HCT116 (cell line): ENCODE measurements around the gene CRIP2. TPM values are rescaled to one million over a fixed set of nuclear protein-coding genes. Genes with fewer than 3 reads are reported as not detected.

Experiments used
- ATAC-seq: fragments of 200-7000 bp; cut with Tn5 transposase; 2 replicates; pipeline ENCODE4 v1.9.1; 2020; ENCODE audit warnings: mild to moderate bottlenecking, moderate library complexity
- BruUV-seq: library from RNA; stranded (reverse); fragments of 400-500 nt; replicated peaks from 2 replicates; lab custom pipeline; 2021; lab: Mats Ljungman, UMichigan
- CTCF ChIA-PET: fragments of 300-600 bp; sonication (Branson Sonifier 250); formaldehyde crosslinking; loops from one replicate; lab custom pipeline; 2021; ENCODE audit warnings: antibody characterized with exemption; lab: Charles Lee
- POLR2A ChIA-PET: fragments of 300-600, 350-600 bp; sonication (Branson Sonifier 250); formaldehyde crosslinking; loops from one replicate; lab custom pipeline; 2021; ENCODE audit warnings: antibody characterized with exemption; lab: Charles Lee
- RAD21 ChIA-PET, 2 experiments: fragments of 300-600 bp; sonication (Branson Sonifier 250); formaldehyde crosslinking; loops; one replicate each; lab custom pipeline; 2023; ENCODE audit warnings: low total read pairs in 2 of 2; ENCODE audit not compliant: uncharacterized antibody in 2 of 2, unreplicated experiment in 2 of 2, low non-redundant PET in 1 of 2; lab: Charles Lee
- DNase-seq: peaks from one replicate; pipeline ENCODE4 v3.0.0-alpha.2; 2010; ENCODE audit warnings: low read depth, low spot score
- H2AFZ ChIP-seq: fragments of 200-600 bp; shearing (Covaris generic), sonication (generic); 2 replicates; pipeline ENCODE4 v1.6.1; 2017; ENCODE audit warnings: low read depth, mixed run types, mixed read lengths, antibody characterized with exemption, low read length; ENCODE audit not compliant: poor library complexity, severe bottlenecking
- H3K27ac ChIP-seq: 2 replicates; pipeline ENCODE4 v1.5.1; 2012; ENCODE audit warnings: low read depth, low read length
- H3K27me3 ChIP-seq: fragments of 200-600 bp; sonication (generic); 2 replicates; pipeline ENCODE4 v1.6.1; 2016; ENCODE audit warnings: mixed run types, low read length, mixed read lengths; ENCODE audit not compliant: insufficient read depth
- H3K36me3 ChIP-seq, 2 experiments: fragments of 200-500 bp in 1 of 2; fragments of 200-600 bp in 1 of 2; sonication (Bioruptor generic) in 1 of 2; sonication (generic) in 1 of 2; 2 replicates each; pipeline versions ENCODE4 v1.5.1 to v1.6.1; 2014 to 2016; ENCODE audit warnings: low read length in 2 of 2, inconsistent platforms in 1 of 2, mixed read lengths in 1 of 2, mixed run types in 1 of 2; ENCODE audit not compliant: insufficient read depth in 2 of 2, control insufficient read depth in 1 of 2
- H3K4me1 ChIP-seq, 2 experiments: fragments of 200-600 bp in 1 of 2; sonication (generic) in 1 of 2; 2 replicates each; pipeline versions ENCODE4 v1.5.1 to v1.6.1; 2012 to 2017; ENCODE audit warnings: low read length in 2 of 2, inconsistent platforms in 1 of 2, mild to moderate bottlenecking in 1 of 2, mixed read lengths in 1 of 2, mixed run types in 1 of 2, moderate library complexity in 1 of 2; ENCODE audit not compliant: insufficient read depth in 2 of 2, control insufficient read depth in 1 of 2
- H3K4me2 ChIP-seq: fragments of 200-600 bp; sonication (generic); 2 replicates; pipeline ENCODE4 v1.6.1; 2017; ENCODE audit warnings: mixed run types, low read length, mixed read lengths
- H3K4me3 ChIP-seq, 2 experiments: fragments of 200-600 bp in 1 of 2; sonication (generic) in 1 of 2; replicated peaks in 1 of 2; 2 replicates each; pipeline ENCODE4 v1.5.1; 2011 to 2016; ENCODE audit warnings: low read length in 2 of 2, control low read depth in 1 of 2, low read depth in 1 of 2, mild to moderate bottlenecking in 1 of 2, mixed read lengths in 1 of 2, mixed run types in 1 of 2
- H3K79me2 ChIP-seq: fragments of 200-600 bp; sonication (generic); 2 replicates; pipeline ENCODE4 v1.6.1; 2017; ENCODE audit warnings: mild to moderate bottlenecking, mixed run types, low read length, moderate library complexity, mixed read lengths; ENCODE audit not compliant: insufficient read depth
- H3K9ac ChIP-seq: fragments of 200-600 bp; sonication (generic); 2 replicates; pipeline ENCODE4 v1.6.1; 2016; ENCODE audit warnings: low read length, mixed read lengths
- H3K9me2 ChIP-seq: fragments of 200-600 bp; sonication (generic), shearing (Covaris generic); 2 replicates; pipeline ENCODE4 v1.6.1; 2017; ENCODE audit warnings: mixed run types, mild to moderate bottlenecking, moderate library complexity; ENCODE audit not compliant: insufficient read depth
- H3K9me3 ChIP-seq, 2 experiments: fragments of 200-500 bp in 1 of 2; fragments of 200-600 bp in 1 of 2; sonication (Bioruptor generic) in 1 of 2; sonication (generic) in 1 of 2; 2 replicates each; pipeline ENCODE4 v1.6.1; 2014 to 2017; ENCODE audit warnings: low read length in 2 of 2, mixed read lengths in 2 of 2, inconsistent platforms in 1 of 2, low read depth in 1 of 2, mild to moderate bottlenecking in 1 of 2, mixed run types in 1 of 2, moderate library complexity in 1 of 2; ENCODE audit not compliant: control insufficient read depth in 1 of 2, insufficient read depth in 1 of 2
- H4K20me1 ChIP-seq: fragments of 200-600 bp; sonication (generic), shearing (Covaris generic); 2 replicates; pipeline ENCODE4 v1.6.1; 2017; ENCODE audit warnings: mixed run types, mild to moderate bottlenecking, moderate library complexity; ENCODE audit not compliant: insufficient read depth
- JUND ChIP-seq: IDR thresholded peaks from 2 replicates; pipeline ENCODE4 v1.6.1; 2012
- POLR2A ChIP-seq: IDR thresholded peaks from 2 replicates; pipeline ENCODE4 v1.7.0; 2011; ENCODE audit warnings: borderline replicate concordance; ENCODE audit not compliant: insufficient read depth, insufficient read length; ENCODE audit errors: extremely low read depth
- RAD21 ChIP-seq: IDR thresholded peaks from 2 replicates; pipeline ENCODE4 v1.6.1; 2012; ENCODE audit warnings: low read depth, mild to moderate bottlenecking
- ZBTB33 ChIP-seq: IDR thresholded peaks from 2 replicates; pipeline ENCODE4 v1.6.1; 2011; ENCODE audit warnings: mild to moderate bottlenecking, low read length, moderate library complexity; ENCODE audit not compliant: insufficient replicate concordance; ENCODE audit errors: extremely low read depth
- ZFX ChIP-seq: fragments of 450-650 bp; IDR thresholded peaks from 2 replicates; pipeline ENCODE4 v1.6.1; 2017
- intact Hi-C: fragments of 100-400 bp; cut with micrococcal nuclease; formaldehyde crosslinking; loops from 2 replicates; pipeline ENCODE4 v1.10.0; 2022
- total RNA-seq: library from RNA; stranded (reverse); gene quantifications from one replicate; pipeline ENCODE4 v1.2.1, GENCODE V29; 2021; ENCODE audit not compliant: unreplicated experiment

Gene CRIP2
- total RNA-seq, 1 experiment from 2014 or later, result 31.1 TPM

GRCh38 chr14:105487449-105487985 lies 12.9 kb downstream of the CRIP2 start:
- ChIA-PET CTCF (no interaction called here), RAD21 (no interaction called here), POLR2A (no interaction called here)
- Histone ChIP-seq H3K4me2 (peak overlapping the region; percentile 99), H3K9ac (peak overlapping the region; percentile 97), H3K9me2 (no peaks in the 10 kb centered on the region), H3K4me1 (peaks cover 31 to 76% of the 10 kb centered on the region in 2 experiments), H3K27me3 (no peaks in the 10 kb centered on the region), H3K79me2 (peaks cover 15% of the 10 kb centered on the region), H3K9me3 (no peaks in the 10 kb centered on the region), H3K27ac (peak overlapping the region; percentile 94), H4K20me1 (no peaks in the 10 kb centered on the region; the same call in 1 of the 2 replicates), H3K36me3 (0 out of 4 replicates have a peak, but pooled peaks cover 0 to under 1% of the 10 kb centered on the region in 2 experiments), H3K4me3 (peak overlapping the region; percentile 65 to 87), H2AFZ (no peak overlapping the region)
- intact Hi-C loops, result no loop called here
- DNase-seq, result no peak
- TF ChIP-seq ZBTB33 (no peak), RAD21 (no peak), ZFX (peak; percentile 48; the same call in 1 of the 2 replicates), POLR2A (no peak), JUND (no peak)
- ATAC-seq, result no peak
- BruUV-seq, result no TSS peak
